Kidney epithelial cell (primary cell): ENCODE measurements around the gene APOD. TPM values are rescaled to one million over a fixed set of nuclear protein-coding genes. Genes with fewer than 3 reads are reported as not detected.
"Not testable (repeated sequence)": the region's sequence is repeated elsewhere in the genome, so short reads cannot be mapped to it uniquely, and the experiment has no call there.

Experiments
- DNase-seq: peaks from one replicate; pipeline ENCODE4 v3.0.0-alpha.2; 2010; ENCODE audit warnings: low read depth
- H3K27me3 ChIP-seq: 2 replicates; pipeline ENCODE4 v1.6.0; 2011; ENCODE audit warnings: low read length; ENCODE audit not compliant: control insufficient read depth, insufficient read depth
- H3K36me3 ChIP-seq: 2 replicates; pipeline ENCODE4 v1.5.1; 2011; ENCODE audit warnings: low read length; ENCODE audit not compliant: control insufficient read depth, insufficient read depth
- H3K4me3 ChIP-seq: 2 replicates; pipeline ENCODE4 v1.5.1; 2011; ENCODE audit warnings: low read depth, mild to moderate bottlenecking, control low read depth, low read length
- total RNA-seq: library from RNA; depleted of rRNA; stranded (reverse); fragments of >200 nt; gene quantifications from 2 replicates; pipeline ENCODE4 v1.2.3, GENCODE V29; 2015
- TF ChIP-seq, protein P1 (sequence below): IDR thresholded peaks from 2 replicates; pipeline ENCODE4 v1.5.1; 2011; ENCODE audit warnings: mild to moderate bottlenecking, moderate library complexity, low read length, control low read depth, inconsistent platforms; ENCODE audit not compliant: insufficient read depth, poor library complexity, severe bottlenecking

The APOD gene
- total RNA-seq, 1 donor from 2014 or later = not detected

DNA sequence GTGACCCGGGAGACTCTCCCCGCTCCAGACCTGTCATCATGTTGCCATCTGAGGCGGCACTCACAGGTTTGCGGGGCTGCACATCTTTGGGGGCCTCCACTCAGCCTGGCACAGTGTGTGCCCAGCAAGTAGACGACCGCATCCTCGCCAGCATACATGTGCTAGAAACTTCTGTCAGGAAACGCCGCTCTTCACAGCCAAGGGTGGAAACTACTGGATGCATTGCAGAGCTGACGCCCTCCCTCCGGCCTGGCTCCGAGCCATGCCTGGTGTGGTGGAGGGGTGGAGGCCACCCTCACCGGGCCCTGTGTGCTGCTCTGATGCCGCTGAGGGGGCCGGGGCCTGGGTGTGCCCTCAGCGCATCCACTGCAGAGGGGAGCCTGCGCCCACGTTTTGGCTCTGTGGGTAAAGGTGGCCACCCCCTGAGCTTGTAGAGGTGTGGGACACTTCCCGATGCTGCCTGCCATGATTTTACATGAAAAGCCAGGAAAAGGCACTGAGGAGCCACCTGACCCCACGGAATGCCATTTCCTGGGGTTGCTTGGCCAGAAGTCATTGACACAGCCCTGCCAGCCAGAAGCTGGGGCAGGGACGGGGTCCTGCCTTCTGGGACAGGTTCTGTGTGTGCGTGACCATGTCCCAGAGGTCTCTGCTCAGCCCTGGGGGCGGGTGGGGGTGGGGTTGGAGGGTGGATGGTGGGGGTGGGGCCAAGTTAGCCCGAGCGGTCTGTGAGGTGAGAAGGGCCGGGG lies 39.7 kb upstream of the APOD start:
- H3K4me3 ChIP-seq, H3K36me3 ChIP-seq, H3K27me3 ChIP-seq, DNase-seq: not testable (repeated sequence)

DNA sequence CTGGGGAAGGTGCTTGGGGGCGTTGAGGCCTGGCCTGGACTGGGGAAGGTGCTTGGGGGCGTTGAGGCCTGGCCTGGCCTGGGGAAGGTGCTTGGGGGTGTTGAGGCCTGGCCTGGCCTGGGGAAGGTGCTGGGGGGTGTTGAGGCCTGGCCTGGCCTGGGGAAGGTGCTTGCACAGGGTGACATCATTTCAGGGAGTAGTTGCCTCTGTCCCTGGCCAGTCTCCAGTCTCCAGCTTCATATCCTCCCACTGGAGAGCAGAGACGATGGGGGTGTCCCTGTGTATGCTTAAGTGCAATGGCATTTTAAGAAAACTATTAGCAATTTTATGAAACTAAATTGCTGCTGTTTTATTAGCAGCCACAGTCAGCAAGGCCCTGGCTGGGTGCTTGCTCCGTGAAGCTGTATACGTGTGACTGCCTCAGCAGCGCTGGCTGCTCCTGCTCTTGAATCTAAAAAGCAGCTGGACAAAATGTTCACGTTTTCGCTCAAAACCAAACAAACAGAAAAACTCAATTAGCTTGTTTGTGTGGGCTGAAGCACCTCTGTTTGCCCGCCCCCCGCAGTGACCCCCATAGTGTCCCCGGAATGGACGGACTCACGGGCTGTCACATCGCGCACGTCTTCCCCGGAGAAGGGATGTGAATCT lies 38.9 kb upstream of the APOD start:
- not testable (repeated sequence) for DNase-seq, H3K36me3 ChIP-seq

DNA sequence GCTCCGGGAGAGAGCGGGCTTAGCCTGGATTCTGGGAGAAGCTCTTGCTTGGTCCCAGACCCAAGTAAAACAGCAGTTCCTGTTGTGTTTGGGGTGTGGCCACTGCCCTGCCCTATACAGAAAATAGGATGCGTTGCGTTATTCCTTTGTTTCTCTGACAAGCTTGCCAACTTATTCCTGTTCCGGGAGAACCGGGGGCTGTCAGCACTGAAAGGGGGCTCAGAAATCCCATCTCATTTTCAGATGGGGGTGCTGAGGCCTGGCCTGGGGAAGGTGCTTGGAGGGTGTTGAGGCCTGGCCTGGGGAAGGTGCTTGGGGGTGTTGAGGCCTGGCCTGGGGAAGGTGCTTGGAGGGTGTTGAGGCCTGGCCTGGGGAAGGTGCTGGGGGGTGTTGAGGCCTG lies 38.3 kb upstream of the APOD start:
- not testable (repeated sequence) for DNase-seq, H3K36me3 ChIP-seq, H3K4me3 ChIP-seq, H3K27me3 ChIP-seq

More for the DNA sequence above, 38.9 kb upstream of the APOD start:
- not testable (repeated sequence) for H3K27me3 ChIP-seq, H3K4me3 ChIP-seq

DNA sequence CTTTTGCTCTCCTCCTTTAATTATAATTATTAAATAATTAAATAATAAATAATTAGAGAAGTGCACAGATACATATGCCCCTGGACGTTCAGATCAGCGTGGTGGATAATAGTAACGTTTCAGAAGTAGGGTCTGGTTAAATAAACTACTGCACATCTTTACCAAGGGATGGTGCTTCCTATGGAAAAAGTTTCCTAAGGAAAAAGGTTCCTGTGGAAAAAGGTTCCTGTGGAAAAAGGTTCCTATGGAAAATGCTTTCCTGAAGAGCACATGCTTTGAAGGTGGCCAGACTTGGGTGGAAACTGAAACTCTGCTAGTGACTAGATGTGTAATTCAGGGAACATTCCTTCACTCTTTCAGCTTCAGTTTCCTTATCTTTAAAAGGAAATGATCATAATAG lies 37.4 kb upstream of the APOD start:
- not testable (repeated sequence) for DNase-seq, H3K27me3 ChIP-seq, H3K4me3 ChIP-seq, H3K36me3 ChIP-seq

DNA sequence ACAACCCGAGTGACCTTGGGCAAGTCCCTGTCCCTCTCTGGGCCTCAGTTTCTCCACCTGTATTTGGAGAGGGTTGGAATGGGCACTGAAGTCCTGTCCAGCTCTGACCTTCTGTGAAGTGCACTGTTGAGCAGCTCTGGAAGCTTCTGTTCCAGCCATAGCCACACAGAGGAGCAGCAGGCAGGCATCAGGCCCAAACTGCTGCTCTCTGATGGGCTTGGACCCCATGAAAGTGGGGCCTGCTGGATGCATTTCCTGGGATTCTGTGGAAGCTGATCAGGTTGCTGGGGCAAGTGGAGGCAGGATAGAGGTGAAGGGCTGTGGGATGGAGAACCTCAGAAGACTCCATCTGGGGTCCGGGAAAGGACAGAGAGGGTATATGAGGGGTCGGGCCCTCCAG lies 36.7 kb upstream of the APOD start:
- H3K4me3 ChIP-seq, H3K27me3 ChIP-seq, DNase-seq, H3K36me3 ChIP-seq: not testable (repeated sequence)

DNA sequence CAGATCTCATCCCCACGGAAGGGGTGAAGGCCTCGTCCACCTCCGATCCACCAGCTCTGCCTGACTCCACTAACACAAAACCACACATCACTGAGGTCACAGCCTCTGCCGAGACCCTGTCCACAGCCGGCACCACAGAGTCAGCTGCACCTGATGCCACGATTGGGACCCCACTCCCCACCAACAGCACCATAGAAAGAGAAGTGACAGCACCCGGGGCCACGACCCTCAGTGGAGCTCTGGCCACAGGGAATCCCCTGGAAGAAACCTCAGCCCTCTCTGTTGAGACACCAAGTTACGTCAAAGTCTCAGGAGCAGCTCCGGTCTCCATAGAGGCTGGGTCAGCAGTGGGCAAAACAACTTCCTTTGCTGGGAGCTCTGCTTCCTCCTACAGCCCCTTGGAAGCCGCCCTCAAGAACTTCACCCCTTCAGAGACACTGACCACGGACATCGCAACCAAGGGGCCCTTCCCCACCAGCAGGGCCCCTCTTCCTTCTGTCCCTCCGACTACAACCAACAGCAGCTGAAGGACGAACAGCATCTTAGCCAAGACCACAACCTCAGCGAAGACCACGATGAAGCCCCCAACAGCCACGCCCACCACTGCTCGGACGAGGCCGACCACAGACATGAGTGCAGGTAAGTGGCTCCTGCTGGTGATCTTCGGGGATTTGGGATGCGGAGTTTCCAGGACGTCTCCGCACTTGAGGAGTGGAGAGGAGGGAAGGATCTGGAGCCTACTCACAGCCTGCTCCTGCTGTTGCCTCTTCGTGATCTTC lies 36.0 kb upstream of the APOD start:
- not testable (repeated sequence) for H3K36me3 ChIP-seq, DNase-seq

DNA sequence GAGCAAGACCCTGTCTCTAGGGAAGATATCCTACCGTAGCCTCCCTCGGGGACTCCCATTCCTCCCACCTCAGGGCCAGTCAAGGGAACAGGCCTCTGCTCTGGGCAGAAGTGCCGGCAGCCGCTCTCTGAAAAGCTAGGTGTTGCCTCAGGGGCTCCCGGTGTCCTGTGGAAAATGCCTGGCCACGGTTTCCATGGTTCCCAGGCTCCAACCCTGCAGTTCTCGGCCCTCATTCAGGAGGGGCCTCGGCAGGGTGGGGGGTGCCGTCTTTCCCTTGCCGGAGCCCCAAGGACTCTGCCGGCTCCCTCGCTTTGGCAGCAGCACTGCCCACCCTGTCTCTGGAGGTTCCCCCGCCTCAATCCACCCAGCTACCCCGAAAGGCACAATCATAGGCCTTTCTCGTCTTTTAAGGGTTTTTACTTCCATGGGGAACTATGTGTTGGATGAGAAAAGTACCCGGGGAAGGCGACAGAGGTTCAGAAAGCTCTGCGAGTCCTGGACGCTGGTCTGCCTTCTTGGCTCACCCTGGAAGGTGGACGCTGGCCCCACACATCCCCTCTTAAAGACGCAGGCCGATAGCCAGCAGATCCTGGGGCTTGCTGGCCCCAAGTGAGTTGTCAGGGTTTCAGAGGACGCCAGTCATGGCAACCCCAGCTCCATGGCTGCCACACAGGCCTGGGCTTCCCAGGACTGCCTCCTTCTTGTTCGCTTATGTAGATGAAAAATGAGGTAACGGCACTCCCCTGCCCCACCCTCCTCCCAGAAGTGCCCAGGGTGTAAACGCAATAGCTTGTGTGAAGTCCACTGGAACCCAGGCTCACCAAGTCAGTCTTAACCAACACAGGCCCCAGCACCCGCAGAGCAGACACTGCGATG lies 34.3 kb upstream of the APOD start:
- not testable (repeated sequence) for DNase-seq, H3K36me3 ChIP-seq, H3K4me3 ChIP-seq, H3K27me3 ChIP-seq

More for the DNA sequence above, 36.0 kb upstream of the APOD start:
- H3K27me3 ChIP-seq, H3K4me3 ChIP-seq: not testable (repeated sequence)

DNA sequence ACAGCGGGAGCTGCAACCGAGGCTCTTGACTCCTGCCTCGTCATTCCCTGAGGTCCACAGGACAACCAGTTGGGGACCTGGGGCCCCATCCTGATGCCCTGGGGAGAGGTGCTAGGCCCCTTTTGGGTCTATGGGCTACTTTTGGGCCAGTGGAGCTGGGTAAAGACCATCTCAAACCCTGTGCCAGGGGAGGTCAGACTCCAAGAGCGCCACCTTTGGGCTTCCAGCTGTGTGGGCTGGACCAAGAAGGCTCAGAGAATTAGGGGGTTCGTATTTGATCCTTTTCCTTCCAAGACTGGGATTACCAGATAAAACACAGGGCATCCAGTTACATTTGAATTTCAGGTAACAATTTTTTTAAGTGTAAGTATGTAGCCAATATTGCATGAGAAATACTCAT lies 33.4 kb upstream of the APOD start:
- H3K4me3 ChIP-seq, H3K36me3 ChIP-seq, DNase-seq, H3K27me3 ChIP-seq: not testable (repeated sequence)

DNA sequence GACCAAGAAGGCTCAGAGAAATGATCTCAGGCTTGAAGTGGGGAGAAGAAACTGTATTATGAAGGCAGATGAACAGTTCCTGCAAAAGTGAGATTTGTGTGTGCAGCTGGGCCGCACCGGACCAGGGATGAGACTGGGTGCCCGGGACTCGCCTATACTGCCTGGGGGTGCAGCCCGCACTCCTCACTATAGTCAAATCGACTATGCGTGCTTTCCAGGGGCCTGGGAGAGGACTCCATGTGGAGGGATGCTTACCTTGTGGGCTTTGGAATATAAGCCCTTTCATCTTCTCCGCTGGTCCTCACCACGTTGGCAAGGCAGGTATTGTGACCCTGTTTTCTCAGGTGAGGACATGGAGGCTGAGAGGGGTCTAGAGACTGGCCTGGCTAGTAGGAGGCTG lies 32.9 kb upstream of the APOD start:
- no peaks in the 10 kb centered on the region for H3K27me3 ChIP-seq
- H3K4me3 ChIP-seq = no peak overlapping the region
- no peaks in the 10 kb centered on the region for H3K36me3 ChIP-seq
- DNase-seq = no peak
- TF ChIP-seq, protein P1, sequence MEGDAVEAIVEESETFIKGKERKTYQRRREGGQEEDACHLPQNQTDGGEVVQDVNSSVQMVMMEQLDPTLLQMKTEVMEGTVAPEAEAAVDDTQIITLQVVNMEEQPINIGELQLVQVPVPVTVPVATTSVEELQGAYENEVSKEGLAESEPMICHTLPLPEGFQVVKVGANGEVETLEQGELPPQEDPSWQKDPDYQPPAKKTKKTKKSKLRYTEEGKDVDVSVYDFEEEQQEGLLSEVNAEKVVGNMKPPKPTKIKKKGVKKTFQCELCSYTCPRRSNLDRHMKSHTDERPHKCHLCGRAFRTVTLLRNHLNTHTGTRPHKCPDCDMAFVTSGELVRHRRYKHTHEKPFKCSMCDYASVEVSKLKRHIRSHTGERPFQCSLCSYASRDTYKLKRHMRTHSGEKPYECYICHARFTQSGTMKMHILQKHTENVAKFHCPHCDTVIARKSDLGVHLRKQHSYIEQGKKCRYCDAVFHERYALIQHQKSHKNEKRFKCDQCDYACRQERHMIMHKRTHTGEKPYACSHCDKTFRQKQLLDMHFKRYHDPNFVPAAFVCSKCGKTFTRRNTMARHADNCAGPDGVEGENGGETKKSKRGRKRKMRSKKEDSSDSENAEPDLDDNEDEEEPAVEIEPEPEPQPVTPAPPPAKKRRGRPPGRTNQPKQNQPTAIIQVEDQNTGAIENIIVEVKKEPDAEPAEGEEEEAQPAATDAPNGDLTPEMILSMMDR = no peak

DNA sequence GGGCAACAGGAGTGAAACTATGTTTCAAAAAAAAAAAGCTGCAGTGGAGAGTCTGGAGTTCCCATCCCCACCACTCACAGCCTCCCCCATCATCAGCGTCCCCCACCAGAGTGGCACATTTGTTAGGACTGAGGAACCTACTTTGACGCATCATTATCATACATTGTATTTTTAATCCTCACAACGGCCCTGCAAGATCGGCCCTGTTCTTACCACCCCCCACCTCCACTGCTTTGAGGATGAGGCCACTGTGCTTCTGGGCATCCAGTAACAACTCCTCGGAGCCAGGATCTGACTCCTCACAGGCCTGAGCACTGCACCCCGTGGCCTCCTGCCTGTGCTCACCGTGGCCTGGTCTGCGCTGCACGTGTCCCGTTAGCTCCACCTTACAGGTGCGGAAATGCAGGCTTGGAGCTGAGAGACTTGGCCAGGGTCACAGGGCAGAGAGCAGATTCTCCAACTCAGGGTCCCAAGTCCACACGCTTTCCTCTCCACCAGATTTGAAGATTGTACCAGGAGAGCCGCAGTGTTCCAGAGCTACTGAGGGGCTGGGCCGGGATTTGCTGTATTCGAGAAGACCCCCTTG lies 32.3 kb upstream of the APOD start:
- not testable (repeated sequence) for H3K27me3 ChIP-seq, H3K4me3 ChIP-seq, DNase-seq, H3K36me3 ChIP-seq

DNA sequence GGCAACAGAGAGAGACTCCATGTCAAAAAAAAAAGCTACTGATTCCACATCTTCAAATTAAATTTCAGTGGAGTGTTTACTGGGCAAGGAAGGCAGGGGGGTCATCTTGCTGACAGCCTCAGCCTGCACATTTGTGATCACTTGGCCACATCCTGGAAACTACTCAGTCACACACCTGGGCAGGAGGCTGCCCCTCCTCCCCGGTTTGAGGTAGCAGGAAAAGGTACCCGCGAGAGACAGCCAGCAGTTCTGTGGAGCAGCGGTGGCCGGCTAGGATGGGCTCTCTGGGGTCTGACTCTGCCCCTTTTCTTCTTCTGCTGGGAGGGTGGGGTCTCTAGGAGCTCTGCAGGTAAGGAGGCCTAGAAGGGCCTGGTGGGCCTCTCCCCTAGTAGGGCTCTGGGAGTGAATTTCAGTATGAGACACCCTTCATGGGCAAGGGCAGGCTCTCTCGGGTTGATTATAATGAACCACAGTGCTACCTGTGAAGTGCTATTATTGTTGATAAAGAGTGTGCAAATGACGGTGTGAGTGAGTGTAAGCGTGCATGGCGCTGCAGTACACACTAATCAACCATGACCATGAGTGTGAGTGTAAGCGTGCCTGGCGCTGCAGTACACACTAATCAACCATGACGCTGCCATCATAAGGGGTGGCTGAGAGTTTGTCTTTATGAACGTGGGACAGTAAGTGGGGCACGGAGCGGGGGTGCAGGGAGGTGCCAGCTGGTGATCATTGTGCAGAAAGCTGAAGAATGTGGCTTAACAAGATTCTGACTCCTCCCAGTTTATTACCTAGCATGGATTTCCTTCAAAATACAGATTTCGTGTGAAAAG lies 31.1 kb upstream of the APOD start:
- not testable (repeated sequence) for H3K4me3 ChIP-seq, H3K27me3 ChIP-seq, DNase-seq, H3K36me3 ChIP-seq
